ENCODE results near the gene ATXN1. TPM values are rescaled to one million over a fixed set of nuclear protein-coding genes. Genes with fewer than 3 reads are reported as not detected.

Gene ATXN1
- total and polyA plus RNA-seq, 2 of the 8 experiments (the other 6 are each of a cell fraction or from before 2014, with no cell fraction given): 1.6 to 4.0 TPM

GRCh38 chr6:16755544-16755943 lies 5.7 kb downstream of the ATXN1 start (continued):
- TF ChIP-seq GABPA (IDR thresholded peaks at IDR 0.05; ENCODE audit: borderline replicate concordance, insufficient read depth, low read length) (no peak), TAF1 (IDR thresholded peaks at IDR 0.05; ENCODE audit: low read depth, low read length) (no peak), GTF2F1 (IDR thresholded peaks at IDR 0.05; ENCODE audit: borderline replicate concordance, low read depth, low read length) (no peak), YY1 (IDR thresholded peaks at IDR 0.05; ENCODE audit: low read depth, low read length) (no peak), ASH2L (IDR thresholded peaks at IDR 0.05; ENCODE audit: low read length) (no peak)
